HCT116 (cell line): ENCODE measurements around the gene CDC42EP3. TPM values are rescaled to one million over a fixed set of nuclear protein-coding genes. Genes with fewer than 3 reads are reported as not detected.

Experiments used
- ATAC-seq: fragments of 200-7000 bp; cut with Tn5 transposase; 2 replicates; pipeline ENCODE4 v1.9.1; 2020; ENCODE audit warnings: mild to moderate bottlenecking, moderate library complexity
- BruUV-seq: library from RNA; stranded (reverse); fragments of 400-500 nt; replicated peaks from 2 replicates; lab custom pipeline; 2021; lab: Mats Ljungman, UMichigan
- CTCF ChIA-PET: fragments of 300-600 bp; sonication (Branson Sonifier 250); formaldehyde crosslinking; loops from one replicate; lab custom pipeline; 2021; ENCODE audit warnings: antibody characterized with exemption; lab: Charles Lee
- POLR2A ChIA-PET: fragments of 300-600, 350-600 bp; sonication (Branson Sonifier 250); formaldehyde crosslinking; loops from one replicate; lab custom pipeline; 2021; ENCODE audit warnings: antibody characterized with exemption; lab: Charles Lee
- RAD21 ChIA-PET, 2 experiments: fragments of 300-600 bp; sonication (Branson Sonifier 250); formaldehyde crosslinking; loops; one replicate each; lab custom pipeline; 2023; ENCODE audit warnings: low total read pairs in 2 of 2; ENCODE audit not compliant: uncharacterized antibody in 2 of 2, unreplicated experiment in 2 of 2, low non-redundant PET in 1 of 2; lab: Charles Lee
- DNase-seq: peaks from one replicate; pipeline ENCODE4 v3.0.0-alpha.2; 2010; ENCODE audit warnings: low read depth, low spot score
- H2AFZ ChIP-seq: fragments of 200-600 bp; shearing (Covaris generic), sonication (generic); 2 replicates; pipeline ENCODE4 v1.6.1; 2017; ENCODE audit warnings: low read depth, mixed run types, mixed read lengths, antibody characterized with exemption, low read length; ENCODE audit not compliant: poor library complexity, severe bottlenecking
- H3K27ac ChIP-seq: 2 replicates; pipeline ENCODE4 v1.5.1; 2012; ENCODE audit warnings: low read depth, low read length
- H3K27me3 ChIP-seq: fragments of 200-600 bp; sonication (generic); 2 replicates; pipeline ENCODE4 v1.6.1; 2016; ENCODE audit warnings: mixed run types, low read length, mixed read lengths; ENCODE audit not compliant: insufficient read depth
- H3K36me3 ChIP-seq, 2 experiments: fragments of 200-500 bp in 1 of 2; fragments of 200-600 bp in 1 of 2; sonication (Bioruptor generic) in 1 of 2; sonication (generic) in 1 of 2; 2 replicates each; pipeline versions ENCODE4 v1.5.1 to v1.6.1; 2014 to 2016; ENCODE audit warnings: low read length in 2 of 2, inconsistent platforms in 1 of 2, mixed read lengths in 1 of 2, mixed run types in 1 of 2; ENCODE audit not compliant: insufficient read depth in 2 of 2, control insufficient read depth in 1 of 2
- H3K4me1 ChIP-seq, 2 experiments: fragments of 200-600 bp in 1 of 2; sonication (generic) in 1 of 2; 2 replicates each; pipeline versions ENCODE4 v1.5.1 to v1.6.1; 2012 to 2017; ENCODE audit warnings: low read length in 2 of 2, inconsistent platforms in 1 of 2, mild to moderate bottlenecking in 1 of 2, mixed read lengths in 1 of 2, mixed run types in 1 of 2, moderate library complexity in 1 of 2; ENCODE audit not compliant: insufficient read depth in 2 of 2, control insufficient read depth in 1 of 2
- H3K4me2 ChIP-seq: fragments of 200-600 bp; sonication (generic); 2 replicates; pipeline ENCODE4 v1.6.1; 2017; ENCODE audit warnings: mixed run types, low read length, mixed read lengths
- H3K4me3 ChIP-seq, 2 experiments: fragments of 200-600 bp in 1 of 2; sonication (generic) in 1 of 2; replicated peaks in 1 of 2; 2 replicates each; pipeline ENCODE4 v1.5.1; 2011 to 2016; ENCODE audit warnings: low read length in 2 of 2, control low read depth in 1 of 2, low read depth in 1 of 2, mild to moderate bottlenecking in 1 of 2, mixed read lengths in 1 of 2, mixed run types in 1 of 2
- H3K79me2 ChIP-seq: fragments of 200-600 bp; sonication (generic); 2 replicates; pipeline ENCODE4 v1.6.1; 2017; ENCODE audit warnings: mild to moderate bottlenecking, mixed run types, low read length, moderate library complexity, mixed read lengths; ENCODE audit not compliant: insufficient read depth
- H3K9ac ChIP-seq: fragments of 200-600 bp; sonication (generic); 2 replicates; pipeline ENCODE4 v1.6.1; 2016; ENCODE audit warnings: low read length, mixed read lengths
- H3K9me2 ChIP-seq: fragments of 200-600 bp; sonication (generic), shearing (Covaris generic); 2 replicates; pipeline ENCODE4 v1.6.1; 2017; ENCODE audit warnings: mixed run types, mild to moderate bottlenecking, moderate library complexity; ENCODE audit not compliant: insufficient read depth
- H3K9me3 ChIP-seq, 2 experiments: fragments of 200-500 bp in 1 of 2; fragments of 200-600 bp in 1 of 2; sonication (Bioruptor generic) in 1 of 2; sonication (generic) in 1 of 2; 2 replicates each; pipeline ENCODE4 v1.6.1; 2014 to 2017; ENCODE audit warnings: low read length in 2 of 2, mixed read lengths in 2 of 2, inconsistent platforms in 1 of 2, low read depth in 1 of 2, mild to moderate bottlenecking in 1 of 2, mixed run types in 1 of 2, moderate library complexity in 1 of 2; ENCODE audit not compliant: control insufficient read depth in 1 of 2, insufficient read depth in 1 of 2
- H4K20me1 ChIP-seq: fragments of 200-600 bp; sonication (generic), shearing (Covaris generic); 2 replicates; pipeline ENCODE4 v1.6.1; 2017; ENCODE audit warnings: mixed run types, mild to moderate bottlenecking, moderate library complexity; ENCODE audit not compliant: insufficient read depth
- CBX3 ChIP-seq: IDR thresholded peaks from 2 replicates; pipeline ENCODE4 v1.6.1; 2012; ENCODE audit warnings: low read depth
- CEBPB ChIP-seq: IDR thresholded peaks from 2 replicates; pipeline ENCODE4 v1.6.1; 2012; ENCODE audit warnings: low read depth
- EGR1 ChIP-seq: IDR thresholded peaks from 2 replicates; pipeline ENCODE4 v1.6.1; 2012; ENCODE audit warnings: low read depth
- EZH2phosphoT487 ChIP-seq: fragments of 200-600 bp; IDR thresholded peaks from 2 replicates; pipeline ENCODE4 v1.6.1; 2018; ENCODE audit warnings: antibody characterized with exemption, borderline replicate concordance
- FOSL1 ChIP-seq: IDR thresholded peaks from 2 replicates; pipeline ENCODE4 v1.6.1; 2012; ENCODE audit warnings: low read depth
- JUND ChIP-seq: IDR thresholded peaks from 2 replicates; pipeline ENCODE4 v1.6.1; 2012
- POLR2A ChIP-seq: IDR thresholded peaks from 2 replicates; pipeline ENCODE4 v1.7.0; 2011; ENCODE audit warnings: borderline replicate concordance; ENCODE audit not compliant: insufficient read depth, insufficient read length; ENCODE audit errors: extremely low read depth
- POLR2AphosphoS5 ChIP-seq: IDR thresholded peaks from 2 replicates; pipeline ENCODE4 v1.6.1; 2011; ENCODE audit warnings: mild to moderate bottlenecking, low read depth, low read length, moderate library complexity
- SP1 ChIP-seq: IDR thresholded peaks from 2 replicates; pipeline ENCODE4 v1.6.1; 2012; ENCODE audit warnings: low read depth
- TCF7L2 ChIP-seq: IDR thresholded peaks from 2 replicates; pipeline ENCODE4 v1.7.0; 2011; ENCODE audit warnings: borderline replicate concordance, inconsistent platforms; ENCODE audit not compliant: insufficient read depth, insufficient read length; ENCODE audit errors: extremely low read depth
- YY1 ChIP-seq: IDR thresholded peaks from 2 replicates; pipeline ENCODE4 v1.6.1; 2011; ENCODE audit warnings: low read length, low read depth, moderate library complexity, mild to moderate bottlenecking; ENCODE audit not compliant: insufficient replicate concordance; ENCODE audit errors: extremely low read depth
- ZNF274 ChIP-seq: fragments of 200-500 bp; sonication (Bioruptor generic); IDR thresholded peaks from 2 replicates; pipeline ENCODE4 v1.6.1; 2014; ENCODE audit warnings: mild to moderate bottlenecking, low read depth, low read length, inconsistent platforms
- intact Hi-C: fragments of 100-400 bp; cut with micrococcal nuclease; formaldehyde crosslinking; loops from 2 replicates; pipeline ENCODE4 v1.10.0; 2022
- total RNA-seq: library from RNA; stranded (reverse); gene quantifications from one replicate; pipeline ENCODE4 v1.2.1, GENCODE V29; 2021; ENCODE audit not compliant: unreplicated experiment
- TF ChIP-seq, protein P1 (sequence below): IDR thresholded peaks from 2 replicates; pipeline ENCODE4 v1.6.1; 2012
- TF ChIP-seq, protein P2 (sequence below): IDR thresholded peaks from 2 replicates; pipeline ENCODE4 v1.6.1; 2012

The CDC42EP3 gene
- total RNA-seq, 1 experiment from 2014 or later: 38.2 TPM

DNA sequence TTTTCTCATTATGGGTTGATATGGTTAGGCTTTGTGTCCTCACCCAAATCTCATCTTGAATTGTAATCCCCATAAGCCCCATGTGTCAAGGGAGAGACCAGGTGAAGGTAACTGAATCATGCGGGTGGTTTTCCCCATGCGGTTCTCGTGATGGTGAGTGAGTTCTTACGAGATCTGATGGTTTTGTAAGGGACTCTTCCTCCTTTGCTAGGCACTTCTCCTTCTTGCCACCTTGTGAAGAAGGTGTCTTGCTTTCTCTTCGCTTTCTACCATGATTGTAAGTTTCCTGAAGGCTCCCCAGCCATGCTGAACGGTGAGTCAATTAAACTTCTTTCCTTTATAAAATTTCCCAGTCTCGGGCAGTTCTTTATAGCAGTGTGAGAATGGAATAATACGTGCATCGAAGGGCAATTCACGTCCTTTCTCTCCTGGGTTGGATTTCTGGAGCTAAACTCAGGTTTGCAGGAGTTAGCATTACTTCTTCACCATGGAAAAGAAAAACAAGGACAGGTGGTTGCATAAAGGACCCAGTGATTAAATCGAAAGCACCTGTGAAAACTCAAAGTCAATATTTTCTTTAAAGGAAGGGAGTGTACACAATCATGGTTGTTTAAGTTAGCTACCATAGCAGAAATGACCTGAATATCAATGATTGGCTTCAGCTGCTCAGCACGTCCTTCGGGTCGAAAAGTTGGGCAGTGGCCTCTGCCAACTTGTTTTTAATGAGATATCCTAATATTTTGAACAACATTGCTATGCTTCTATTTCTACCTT, 54.1 kb downstream of the CDC42EP3 start:
- intact Hi-C loops: no loop called here
- H3K27me3 ChIP-seq: no peaks in the 10 kb centered on the region
- no peaks in the 10 kb centered on the region for H3K36me3 ChIP-seq
- H3K9me2 ChIP-seq: no peaks in the 10 kb centered on the region
- RAD21 ChIA-PET: no interaction called here
- no peak for DNase-seq
- CTCF ChIA-PET: no interaction called here
- no peak overlapping the region for H3K9ac ChIP-seq
- no peak overlapping the region for H3K27ac ChIP-seq
- POLR2A ChIA-PET: no interaction called here
- H3K4me2 ChIP-seq: no peak overlapping the region
- TF ChIP-seq ZNF274 (no peak), POLR2A (no peak), CEBPB (no peak), YY1 (no peak), POLR2AphosphoS5 (no peak), CBX3 (no peak)
- H3K4me3 ChIP-seq: no peak overlapping the region
- BruUV-seq: no TSS peak
- no peaks in the 10 kb centered on the region for H4K20me1 ChIP-seq
- H3K4me1 ChIP-seq: no peaks in the 10 kb centered on the region
- H3K9me3 ChIP-seq: no peaks in the 10 kb centered on the region
- H2AFZ ChIP-seq: no peak overlapping the region
- ATAC-seq: no peak
- H3K79me2 ChIP-seq: no peaks in the 10 kb centered on the region

DNA sequence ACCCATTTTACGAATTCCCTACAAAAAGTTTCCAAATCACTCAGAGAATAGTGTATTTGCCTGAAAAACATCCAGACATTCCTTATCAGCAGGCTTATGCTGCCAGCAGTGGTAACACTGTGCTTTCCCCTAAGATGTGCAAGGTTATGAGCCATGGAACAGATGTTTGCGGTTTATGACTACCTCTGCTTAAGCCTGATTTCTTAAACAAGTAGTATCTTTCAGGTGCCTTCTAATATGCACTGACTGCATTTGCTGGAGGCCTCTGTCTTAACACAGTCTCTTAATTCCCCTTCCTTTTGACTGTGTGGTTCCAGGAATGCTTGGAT, 54.8 kb downstream of the CDC42EP3 start:
- Histone ChIP-seq H3K9me2 (no peaks in the 10 kb centered on the region), H2AFZ (no peak overlapping the region), H3K79me2 (no peaks in the 10 kb centered on the region), H3K27me3 (no peaks in the 10 kb centered on the region), H3K4me3 (no peak overlapping the region), H3K4me1 (no peaks in the 10 kb centered on the region), H3K9me3 (no peaks in the 10 kb centered on the region), H3K27ac (no peak overlapping the region), H3K4me2 (no peak overlapping the region), H3K36me3 (no peaks in the 10 kb centered on the region), H4K20me1 (no peaks in the 10 kb centered on the region), H3K9ac (no peak overlapping the region)
- DNase-seq (no peak), ATAC-seq (no peak)
- no TSS peak for BruUV-seq
- POLR2A ChIA-PET: no interaction called here
- CTCF ChIA-PET: no interaction called here
- intact Hi-C loops: no loop called here
- no peak for TF ChIP-seq YY1
- TF ChIP-seq JUND: no peak
- TF ChIP-seq, protein P1, sequence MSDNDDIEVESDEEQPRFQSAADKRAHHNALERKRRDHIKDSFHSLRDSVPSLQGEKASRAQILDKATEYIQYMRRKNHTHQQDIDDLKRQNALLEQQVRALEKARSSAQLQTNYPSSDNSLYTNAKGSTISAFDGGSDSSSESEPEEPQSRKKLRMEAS: no peak
- TF ChIP-seq CEBPB: no peak
- no peak for TF ChIP-seq TCF7L2
- TF ChIP-seq EGR1: no peak
- TF ChIP-seq FOSL1: no peak
- no peak for TF ChIP-seq SP1
- TF ChIP-seq EZH2phosphoT487: no peak
- TF ChIP-seq, protein P2, sequence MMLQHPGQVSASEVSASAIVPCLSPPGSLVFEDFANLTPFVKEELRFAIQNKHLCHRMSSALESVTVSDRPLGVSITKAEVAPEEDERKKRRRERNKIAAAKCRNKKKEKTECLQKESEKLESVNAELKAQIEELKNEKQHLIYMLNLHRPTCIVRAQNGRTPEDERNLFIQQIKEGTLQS: no peak
- RAD21 ChIA-PET: no interaction called here
